KMS-11 (cell line): Measurements from ENCODE around the gene RHCG.
A peak's percentile ranks its signal among the peaks of the same experiment; 100 is the strongest.

Experiments
- H2AFZ ChIP-seq: fragments of 200-600 bp; sonication (generic); 2 replicates; pipeline ENCODE4 v1.6.1; 2016; ENCODE audit warnings: antibody characterized with exemption, mixed run types, low read depth
- H3K27ac ChIP-seq: fragments of 200-600 bp; sonication (generic); 2 replicates; pipeline ENCODE4 v1.6.1; 2016; ENCODE audit warnings: mild to moderate bottlenecking, mixed run types
- H3K27me3 ChIP-seq: fragments of 200-600 bp; sonication (generic); 2 replicates; pipeline ENCODE4 v1.6.1; 2017; ENCODE audit warnings: mild to moderate bottlenecking, low read depth, mixed run types, moderate library complexity; ENCODE audit not compliant: insufficient read depth
- H3K36me3 ChIP-seq: fragments of 200-600 bp; sonication (generic); 2 replicates; pipeline ENCODE4 v1.6.1; 2017; ENCODE audit warnings: mild to moderate bottlenecking, mixed run types; ENCODE audit not compliant: insufficient read depth
- H3K4me1 ChIP-seq: fragments of 200-600 bp; sonication (generic); 2 replicates; pipeline ENCODE4 v1.6.1; 2016; ENCODE audit warnings: mild to moderate bottlenecking, low read depth, mixed run types; ENCODE audit not compliant: poor library complexity, severe bottlenecking
- H3K4me2 ChIP-seq: fragments of 200-600 bp; sonication (generic); 2 replicates; pipeline ENCODE4 v1.7.0; 2016; ENCODE audit warnings: mild to moderate bottlenecking, mixed run types
- H3K4me3 ChIP-seq: fragments of 200-600 bp; sonication (generic); IDR thresholded peaks from 2 replicates; pipeline ENCODE4 v1.6.1; 2017; ENCODE audit warnings: low read depth, low read length, mixed read lengths; ENCODE audit not compliant: insufficient read depth
- H3K79me2 ChIP-seq: fragments of 200-600 bp; sonication (generic); 2 replicates; pipeline ENCODE4 v1.6.1; 2016; ENCODE audit warnings: low read depth, mixed run types; ENCODE audit not compliant: insufficient read depth
- H3K9ac ChIP-seq: fragments of 200-600 bp; sonication (generic); 2 replicates; pipeline ENCODE4 v1.6.1; 2016; ENCODE audit warnings: mild to moderate bottlenecking, mixed run types
- H4K20me1 ChIP-seq: fragments of 200-600 bp; sonication (generic); 2 replicates; pipeline ENCODE4 v1.6.1; 2016; ENCODE audit warnings: mild to moderate bottlenecking, mixed run types; ENCODE audit not compliant: insufficient read depth
- TF ChIP-seq, protein P1 (sequence below): fragments of 200-600 bp; sonication (generic); conservative IDR thresholded peaks from 2 replicates; pipeline ENCODE4 v1.6.1; 2017; ENCODE audit warnings: low read depth, mild to moderate bottlenecking, antibody characterized with exemption, low read length, moderate library complexity, mixed read lengths

Gene RHCG

DNA sequence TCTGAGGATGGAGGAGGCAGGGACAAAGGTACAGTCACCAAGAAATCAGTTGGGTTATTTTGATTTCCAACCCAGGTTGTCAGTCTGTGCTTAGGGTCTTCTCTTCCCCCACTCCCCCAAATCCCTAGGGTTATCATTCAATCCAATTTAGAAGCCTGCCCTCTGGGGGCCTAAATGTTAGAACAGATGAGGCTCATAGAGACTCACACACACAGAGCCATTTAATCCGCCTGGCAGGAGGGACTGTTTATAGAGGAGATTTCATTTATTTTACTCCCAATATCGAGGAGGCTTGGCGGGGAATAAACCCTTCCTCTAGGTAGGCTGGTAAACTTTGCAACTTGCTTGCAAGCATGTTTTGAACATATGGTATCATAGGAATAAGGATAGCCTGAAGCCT lies 52.8 kb downstream of the RHCG start:
- no peak overlapping the region for H3K27ac ChIP-seq

DNA sequence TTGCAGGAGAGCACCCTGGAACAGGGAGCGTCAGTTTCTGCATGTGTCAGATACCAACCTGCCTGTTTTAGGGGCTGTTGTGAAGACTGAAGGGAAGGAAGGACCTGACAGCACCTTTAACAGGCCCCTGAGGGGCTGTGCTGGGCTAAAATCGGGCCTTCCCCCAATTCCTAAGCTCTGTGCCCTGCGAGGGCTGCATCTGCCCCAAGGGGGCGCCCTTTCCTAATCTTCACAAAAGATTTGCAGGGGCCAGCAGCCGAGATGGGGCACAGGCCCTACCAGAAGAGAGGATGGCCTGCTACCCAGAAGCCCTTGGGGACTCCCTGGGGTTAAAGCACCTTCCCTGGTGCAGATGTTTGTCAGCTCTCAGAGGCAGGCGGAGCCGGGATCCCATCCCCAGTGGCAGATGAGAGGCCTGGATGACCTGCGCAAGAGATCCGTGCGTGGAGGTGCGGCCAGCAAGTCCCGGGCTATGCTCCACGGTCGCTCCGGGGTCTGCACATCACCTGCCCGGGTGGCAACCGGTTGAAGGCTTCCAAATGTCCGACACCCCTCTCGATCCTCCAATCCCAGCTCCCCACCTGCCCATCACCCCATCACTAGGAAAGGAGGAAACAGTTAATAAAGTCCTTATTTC lies 53.6 kb downstream of the RHCG start:
- TF ChIP-seq, protein P1, sequence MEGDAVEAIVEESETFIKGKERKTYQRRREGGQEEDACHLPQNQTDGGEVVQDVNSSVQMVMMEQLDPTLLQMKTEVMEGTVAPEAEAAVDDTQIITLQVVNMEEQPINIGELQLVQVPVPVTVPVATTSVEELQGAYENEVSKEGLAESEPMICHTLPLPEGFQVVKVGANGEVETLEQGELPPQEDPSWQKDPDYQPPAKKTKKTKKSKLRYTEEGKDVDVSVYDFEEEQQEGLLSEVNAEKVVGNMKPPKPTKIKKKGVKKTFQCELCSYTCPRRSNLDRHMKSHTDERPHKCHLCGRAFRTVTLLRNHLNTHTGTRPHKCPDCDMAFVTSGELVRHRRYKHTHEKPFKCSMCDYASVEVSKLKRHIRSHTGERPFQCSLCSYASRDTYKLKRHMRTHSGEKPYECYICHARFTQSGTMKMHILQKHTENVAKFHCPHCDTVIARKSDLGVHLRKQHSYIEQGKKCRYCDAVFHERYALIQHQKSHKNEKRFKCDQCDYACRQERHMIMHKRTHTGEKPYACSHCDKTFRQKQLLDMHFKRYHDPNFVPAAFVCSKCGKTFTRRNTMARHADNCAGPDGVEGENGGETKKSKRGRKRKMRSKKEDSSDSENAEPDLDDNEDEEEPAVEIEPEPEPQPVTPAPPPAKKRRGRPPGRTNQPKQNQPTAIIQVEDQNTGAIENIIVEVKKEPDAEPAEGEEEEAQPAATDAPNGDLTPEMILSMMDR = peak; percentile 81
- H3K9ac ChIP-seq = no peak overlapping the region
- H2AFZ ChIP-seq = no peak overlapping the region
- no peaks in the 10 kb centered on the region for H3K79me2 ChIP-seq
- no peak overlapping the region for H3K4me3 ChIP-seq
- H3K4me1 ChIP-seq = no peaks in the 10 kb centered on the region
- no peak overlapping the region for H3K27ac ChIP-seq
- peaks cover 18% of the 10 kb centered on the region; the same call in 1 of the 2 replicates for H3K27me3 ChIP-seq
- no peaks in the 10 kb centered on the region for H3K36me3 ChIP-seq
- no peak overlapping the region for H3K4me2 ChIP-seq
- no peaks in the 10 kb centered on the region for H4K20me1 ChIP-seq

More for the DNA sequence above, 52.8 kb downstream of the RHCG start:
- Histone ChIP-seq H3K4me1 (no peaks in the 10 kb centered on the region), H2AFZ (no peak overlapping the region), H4K20me1 (no peaks in the 10 kb centered on the region), H3K9ac (no peak overlapping the region), H3K4me3 (no peak overlapping the region), H3K36me3 (no peaks in the 10 kb centered on the region), H3K79me2 (no peaks in the 10 kb centered on the region), H3K27me3 (peaks cover 10% of the 10 kb centered on the region; the same call in 1 of the 2 replicates), H3K4me2 (no peak overlapping the region)
- TF ChIP-seq, protein P1 = no peak

DNA sequence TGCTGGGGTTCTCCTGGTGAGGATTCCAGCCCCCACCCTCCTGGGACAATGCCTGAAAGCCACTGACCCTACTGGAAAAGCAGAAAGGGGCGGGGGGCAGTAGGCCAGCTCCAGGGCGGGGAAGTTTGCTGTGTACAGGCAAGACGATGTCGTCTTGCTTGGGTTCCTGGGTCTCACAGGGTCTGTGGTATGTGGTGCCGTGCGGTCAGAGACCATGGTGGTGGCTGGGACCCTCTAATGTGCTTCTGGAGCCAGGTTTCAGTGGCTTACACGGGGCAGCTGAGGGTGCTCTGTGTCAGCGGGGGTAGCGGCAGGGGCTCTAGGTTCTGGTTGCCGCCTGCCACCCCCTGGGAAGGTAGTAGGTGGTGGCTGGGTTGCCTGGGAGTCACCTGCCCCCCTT lies 54.2 kb downstream of the RHCG start:
- no peak overlapping the region for H3K4me3 ChIP-seq
- no peaks in the 10 kb centered on the region for H3K4me1 ChIP-seq
- H4K20me1 ChIP-seq = no peaks in the 10 kb centered on the region
- TF ChIP-seq, protein P1 = no peak
- no peak overlapping the region for H3K4me2 ChIP-seq
- no peaks in the 10 kb centered on the region for H3K79me2 ChIP-seq
- no peaks in the 10 kb centered on the region for H3K36me3 ChIP-seq
- no peak overlapping the region for H3K9ac ChIP-seq
- peaks cover 25% of the 10 kb centered on the region; the same call in 1 of the 2 replicates for H3K27me3 ChIP-seq
- H2AFZ ChIP-seq = no peak overlapping the region
- H3K27ac ChIP-seq = no peak overlapping the region

DNA sequence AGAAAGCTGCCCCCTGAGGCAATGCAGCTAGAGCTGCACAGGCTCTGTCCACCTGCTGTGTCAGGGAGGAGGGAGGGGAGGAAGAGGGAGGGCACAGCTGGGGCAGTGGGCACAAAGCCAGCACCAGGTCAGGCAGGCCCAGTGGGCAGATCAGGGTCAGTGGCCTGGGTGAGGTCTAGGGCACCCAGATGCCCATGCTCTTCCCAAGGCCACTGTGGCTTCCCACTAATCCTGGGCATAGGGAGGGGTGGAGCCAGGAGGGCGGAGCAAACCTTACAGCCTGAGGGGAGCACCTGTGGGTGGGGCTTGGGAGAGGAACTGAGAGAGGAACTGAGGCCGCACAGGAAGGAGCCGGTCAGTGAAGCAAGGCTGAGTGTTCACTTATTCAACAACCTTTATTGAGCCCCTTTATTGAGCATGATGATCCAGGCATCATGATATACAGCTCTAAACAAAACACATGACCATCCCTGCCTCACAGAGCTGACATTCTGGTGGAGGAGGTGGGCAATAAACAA lies 55.0 kb downstream of the RHCG start:
- TF ChIP-seq, protein P1 = no peak
- Histone ChIP-seq H4K20me1 (no peaks in the 10 kb centered on the region), H3K27ac (no peak overlapping the region), H3K79me2 (no peaks in the 10 kb centered on the region), H3K4me2 (no peak overlapping the region), H3K36me3 (no peaks in the 10 kb centered on the region), H3K9ac (no peak overlapping the region), H2AFZ (no peak overlapping the region), H3K27me3 (peaks cover 32% of the 10 kb centered on the region; the same call in 1 of the 2 replicates), H3K4me3 (no peak overlapping the region), H3K4me1 (no peaks in the 10 kb centered on the region)
